Measurements from ENCODE around the gene ENTPD7.
"Not testable (repeated sequence)": the region's sequence is repeated elsewhere in the genome, so short reads cannot be mapped to it uniquely, and the experiment has no call there.

The ENTPD7 gene

DNA sequence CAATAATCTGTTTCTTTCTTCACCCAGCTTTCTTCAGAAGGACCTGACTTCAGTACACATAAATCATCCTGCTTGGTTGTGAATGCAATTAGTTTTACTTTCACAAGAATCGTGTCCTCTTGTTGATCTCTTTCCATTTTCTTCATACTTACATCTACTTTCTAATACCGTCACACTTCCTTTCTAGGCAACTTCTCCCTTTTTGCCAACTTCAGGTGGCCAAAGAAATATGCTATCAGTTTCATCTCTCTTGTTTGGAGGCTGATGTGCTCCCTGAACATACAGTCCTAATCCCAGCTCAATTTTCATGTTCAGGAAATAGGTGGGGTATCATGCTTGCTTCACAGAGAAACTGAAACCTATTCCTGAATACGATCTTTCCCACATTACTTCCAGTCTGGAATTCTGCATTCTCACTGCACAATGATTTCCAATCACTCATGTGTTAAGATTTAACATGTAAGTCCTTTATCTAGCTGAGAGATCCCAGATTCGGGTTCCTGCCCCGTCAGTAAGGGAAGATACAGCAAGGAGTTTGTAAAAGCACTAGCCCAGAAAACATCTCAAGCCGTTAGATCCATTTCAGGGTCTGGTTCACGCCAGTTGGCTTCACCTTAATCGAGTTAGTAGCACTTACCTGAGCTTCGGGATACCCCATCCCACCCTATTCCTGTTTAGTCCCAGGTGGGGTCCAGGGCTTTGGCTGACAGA is 40.1 kb upstream of the ENTPD7 start:
- H3K27ac ChIP-seq = peak overlapping the region; percentile 93
- no peak for TF ChIP-seq ZFX (IDR thresholded peaks at IDR 0.05)
- TF ChIP-seq, protein P1, sequence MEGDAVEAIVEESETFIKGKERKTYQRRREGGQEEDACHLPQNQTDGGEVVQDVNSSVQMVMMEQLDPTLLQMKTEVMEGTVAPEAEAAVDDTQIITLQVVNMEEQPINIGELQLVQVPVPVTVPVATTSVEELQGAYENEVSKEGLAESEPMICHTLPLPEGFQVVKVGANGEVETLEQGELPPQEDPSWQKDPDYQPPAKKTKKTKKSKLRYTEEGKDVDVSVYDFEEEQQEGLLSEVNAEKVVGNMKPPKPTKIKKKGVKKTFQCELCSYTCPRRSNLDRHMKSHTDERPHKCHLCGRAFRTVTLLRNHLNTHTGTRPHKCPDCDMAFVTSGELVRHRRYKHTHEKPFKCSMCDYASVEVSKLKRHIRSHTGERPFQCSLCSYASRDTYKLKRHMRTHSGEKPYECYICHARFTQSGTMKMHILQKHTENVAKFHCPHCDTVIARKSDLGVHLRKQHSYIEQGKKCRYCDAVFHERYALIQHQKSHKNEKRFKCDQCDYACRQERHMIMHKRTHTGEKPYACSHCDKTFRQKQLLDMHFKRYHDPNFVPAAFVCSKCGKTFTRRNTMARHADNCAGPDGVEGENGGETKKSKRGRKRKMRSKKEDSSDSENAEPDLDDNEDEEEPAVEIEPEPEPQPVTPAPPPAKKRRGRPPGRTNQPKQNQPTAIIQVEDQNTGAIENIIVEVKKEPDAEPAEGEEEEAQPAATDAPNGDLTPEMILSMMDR (conservative IDR thresholded peaks at IDR 0.05) = no peak

DNA sequence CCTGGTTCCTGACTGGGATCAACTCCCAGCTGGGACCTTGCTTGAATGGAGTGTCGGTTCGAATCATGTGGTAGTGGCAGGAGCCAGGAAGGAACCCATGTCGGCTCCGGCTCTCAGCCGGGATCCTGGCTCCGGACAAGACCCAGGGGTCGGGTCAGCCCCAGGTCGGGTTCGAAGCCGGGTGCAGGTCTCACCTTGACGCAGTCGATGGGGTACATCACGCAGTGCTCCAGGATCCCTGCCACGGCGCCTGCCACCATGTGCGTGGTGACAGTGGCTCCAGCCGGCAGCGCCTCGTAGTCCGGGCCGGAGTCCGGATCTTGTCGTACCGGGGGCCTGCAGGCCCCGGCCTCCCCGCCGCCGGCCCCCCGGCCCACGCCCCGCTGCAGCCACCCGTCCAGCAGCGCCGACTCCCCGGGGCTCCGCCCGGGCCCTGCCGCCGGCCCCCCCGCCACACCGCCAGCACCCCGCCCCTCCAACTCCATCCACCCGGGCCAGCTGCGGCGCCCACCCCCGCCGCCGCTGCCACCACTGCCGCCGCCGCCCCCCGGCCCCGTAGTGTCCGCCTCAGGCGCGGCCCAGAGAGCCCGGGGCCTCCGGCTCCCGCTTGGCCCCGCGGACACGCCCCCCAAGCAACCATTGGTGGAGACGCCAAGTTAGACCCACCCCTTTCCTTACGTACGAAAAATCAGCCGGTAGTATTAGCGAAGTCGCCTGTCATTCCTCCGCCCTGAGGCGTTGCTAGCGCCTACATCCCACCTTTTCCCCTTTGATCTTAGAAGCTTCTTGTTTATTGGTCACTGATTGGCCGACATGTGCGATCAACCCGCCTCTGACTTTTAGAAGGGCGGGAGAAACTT is 39.2 kb upstream of the ENTPD7 start, which contains the start of gene SLC25A28:
Gene SLC25A28 (minus strand): TSS at position 589 of the 860 bp plus-strand sequence. CDS start 104 bp downstream, at position 485.
- peak within 1 kb of the TSS; percentile 93 for H3K27ac ChIP-seq
- TF ChIP-seq ZFX (IDR thresholded peaks at IDR 0.05) = peak; percentile 27; the same call in 1 of the 2 replicates
- TF ChIP-seq, protein P1 (conservative IDR thresholded peaks at IDR 0.05) = no peak

DNA sequence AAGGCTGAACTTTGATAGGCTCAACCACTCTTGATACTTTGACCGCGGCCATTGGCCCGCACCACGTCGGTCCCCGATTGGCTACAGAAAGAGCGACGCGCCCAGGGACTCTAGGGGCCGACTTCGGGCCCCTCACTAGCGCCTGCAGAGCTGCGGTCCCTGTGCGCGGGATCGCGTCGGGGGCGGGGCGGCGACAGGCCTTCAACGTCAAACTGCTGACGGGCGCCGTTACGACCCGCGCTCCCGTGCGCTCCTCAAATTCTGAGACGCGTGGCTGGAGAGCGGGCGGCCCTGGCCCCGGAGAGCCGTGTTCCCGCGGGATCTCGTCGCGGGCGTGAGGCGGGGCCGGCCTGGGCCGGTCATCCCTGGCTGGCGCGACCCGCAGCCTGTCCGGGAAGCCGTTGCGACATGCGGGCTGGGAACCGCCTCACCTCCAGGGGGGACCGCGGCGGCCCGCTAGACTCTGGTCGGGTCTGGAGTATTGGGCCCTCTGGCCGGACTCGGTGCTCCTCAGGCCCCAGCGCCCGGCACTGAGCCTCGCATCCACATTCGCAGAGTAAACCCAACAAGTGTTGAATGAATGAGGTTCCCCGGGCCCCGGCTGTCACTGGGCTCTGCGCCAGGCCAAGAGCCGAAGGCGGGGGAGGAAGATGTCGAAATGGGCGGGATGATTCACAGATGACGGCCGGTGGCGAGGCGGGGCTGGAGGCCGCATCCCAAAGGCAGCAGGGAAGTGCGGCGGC is 38.4 kb upstream of the ENTPD7 start:
- peak overlapping the region; percentile 93 for H3K27ac ChIP-seq
- TF ChIP-seq ZFX (IDR thresholded peaks at IDR 0.05) = peak; percentile 45; the same call in 1 of the 2 replicates
- TF ChIP-seq, protein P1 (conservative IDR thresholded peaks at IDR 0.05) = no peak; the same call in 1 of the 2 replicates

DNA sequence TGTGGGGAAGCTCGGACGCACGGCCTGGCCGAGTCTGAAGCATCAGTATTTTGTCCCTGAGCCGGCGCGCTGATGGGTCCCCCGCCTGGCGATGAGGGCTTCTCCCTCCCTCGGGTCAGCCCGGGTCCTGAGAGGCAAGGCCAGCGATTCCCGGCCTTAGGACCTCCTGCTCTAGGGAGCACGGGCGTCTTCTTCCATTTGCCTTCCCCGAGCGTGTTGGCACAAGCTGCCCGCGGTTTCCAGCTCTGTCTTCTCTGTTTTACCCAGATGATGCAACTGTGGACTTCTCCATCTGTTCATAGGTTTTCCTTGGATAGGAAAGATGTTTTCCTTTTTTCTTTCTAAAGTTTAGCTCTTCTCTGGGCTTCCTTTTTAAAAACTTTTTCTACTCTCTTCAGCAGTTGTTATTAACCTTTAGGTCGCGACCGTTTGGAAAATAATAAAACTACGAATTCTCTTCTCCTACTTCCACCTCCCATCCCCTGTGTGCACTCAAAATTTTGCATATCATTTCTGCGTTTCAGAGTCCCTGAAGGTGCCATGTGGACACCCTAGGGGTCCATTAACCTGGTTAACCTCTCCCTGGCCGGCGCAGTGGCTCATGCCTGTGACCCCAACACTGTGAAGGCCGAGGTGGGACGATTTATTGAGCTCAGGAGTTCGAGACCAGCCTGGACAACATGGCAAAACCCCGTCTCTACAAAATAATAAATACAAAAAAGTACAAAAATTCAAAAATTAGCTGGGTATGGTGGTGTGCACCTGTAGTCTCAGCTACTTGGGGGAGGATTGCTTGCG is 37.7 kb upstream of the ENTPD7 start:
- TF ChIP-seq, protein P1 (conservative IDR thresholded peaks at IDR 0.05) = no peak
- TF ChIP-seq ZFX (IDR thresholded peaks at IDR 0.05) = no peak
- peak overlapping the region; percentile 93 for H3K27ac ChIP-seq

DNA sequence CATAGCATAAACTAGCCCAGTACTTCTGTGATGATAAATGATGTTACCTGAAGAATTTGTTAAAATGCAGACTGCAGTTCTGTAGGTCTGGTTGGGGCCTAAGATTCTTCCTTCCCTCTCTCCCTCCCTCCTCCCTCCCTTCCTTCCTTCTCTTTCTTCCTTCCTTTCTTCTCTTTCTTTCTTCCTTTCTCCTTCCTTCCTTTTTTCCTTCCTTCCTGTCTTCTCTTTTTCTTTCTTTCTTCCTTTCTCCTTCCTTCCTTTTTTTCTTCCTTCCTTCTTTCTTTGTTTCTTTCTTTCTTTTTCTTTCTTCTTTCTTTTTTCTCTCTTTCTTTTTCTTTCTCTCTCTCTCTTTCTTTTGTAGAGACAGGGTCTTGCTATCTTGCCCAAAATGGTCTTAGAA is 35.4 kb upstream of the ENTPD7 start:
- H3K27ac ChIP-seq = no peak overlapping the region
- TF ChIP-seq, protein P1 (conservative IDR thresholded peaks at IDR 0.05) = no peak
- TF ChIP-seq ZFX (IDR thresholded peaks at IDR 0.05) = no peak

DNA sequence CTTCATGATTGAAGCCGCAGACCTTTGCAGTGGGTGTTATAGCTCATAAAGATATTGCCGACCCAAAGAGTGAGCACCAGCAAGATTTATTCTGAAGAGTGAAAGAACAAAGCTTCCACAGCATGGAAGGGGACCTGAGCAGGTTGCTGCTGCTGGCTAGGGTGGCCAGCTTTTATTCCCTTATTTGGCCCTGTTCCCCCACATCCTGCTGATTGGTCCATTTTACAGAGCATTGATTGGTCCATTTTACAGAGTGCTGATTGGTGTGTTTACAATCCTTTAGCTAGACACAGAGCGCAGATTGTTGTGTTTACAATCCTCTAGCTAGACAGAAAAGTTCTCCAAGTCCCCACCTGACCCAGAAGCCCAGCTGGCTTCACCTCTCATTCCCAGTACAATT is 34.2 kb upstream of the ENTPD7 start:
- H3K27ac ChIP-seq = not testable (repeated sequence)

Measured in C4-2B (cell line).